Measurements from ENCODE around the gene MRPS23. TPM values are rescaled to one million over a fixed set of nuclear protein-coding genes. Genes with fewer than 3 reads are reported as not detected.
A peak's percentile ranks its signal among the peaks of the same experiment; 100 is the strongest.

MRPS23 gene
- total and polyA plus RNA-seq, 2 of the 13 experiments (the other 11 are each of a cell fraction or from before 2014, with no cell fraction given) = 63.2 to 181 TPM

- no peaks in the 10 kb centered on the region; a peak in 1 of 5 replicates for H3K36me3 ChIP-seq (replicated peaks in 1 of 2; ENCODE audit: control insufficient read depth in 1 of 2, insufficient read depth in 2 of 2, low read length in 2 of 2)
- WGBS (ENCODE audit: low lambda C conversion rate) = 94% methylated on average over 14 of the region's 15 CpGs
- DNase-seq (ENCODE audit: low spot score) = no peak
- FAIRE-seq = no peak
- peaks cover 75% of the 10 kb centered on the region for H3K4me1 ChIP-seq (ENCODE audit: insufficient read depth, low read length)
- peak overlapping the region; percentile 43 for H3K9ac ChIP-seq (ENCODE audit: insufficient read depth, low read depth, low read length)
- H4K20me1 ChIP-seq (ENCODE audit: insufficient read depth, low read length) = no peaks in the 10 kb centered on the region
- H3K4me3 ChIP-seq (replicated peaks in 1 of 3; ENCODE audit: insufficient read depth in 1 of 3, low read depth in 2 of 3, low read length in 3 of 3) = no peak overlapping the region
- H3K27me3 ChIP-seq (ENCODE audit: control insufficient read depth in 1 of 2, insufficient read depth in 2 of 2, low read length in 2 of 2) = no peaks in the 10 kb centered on the region
- no peak overlapping the region for H2AFZ ChIP-seq (ENCODE audit: low read length)
- ChIA-PET POLR2A (interaction anchor here (0.8 to 7.7 kb wide), 15 partner anchors 14 to 131 kb away, joined by 3 to 89 read pairs (median 3); partner anchors contain the start of genes MRPS23, SRSF1 and VEZF1), CTCF (ENCODE audit: low intra/inter-chr PET ratio, low total read pairs) (interaction anchor here (0.7 to 1.5 kb wide), 5 partner anchors 13 to 237 kb away, joined by 3 to 6 read pairs (median 5); no protein-coding TSS in a partner anchor)
- peak overlapping the region; percentile 56; the same call in 1 of the 2 replicates for H3K4me2 ChIP-seq (ENCODE audit: low read depth, low read length)
- ATAC-seq = no peak
- no TSS peak for BruUV-seq (replicated peaks)
- TF ChIP-seq EP300 (IDR thresholded peaks at IDR 0.05; ENCODE audit: low read depth in 2 of 2, low read length in 2 of 2) (no peak), EP300 (CRISPR knock-in tag; IDR thresholded peaks at IDR 0.05; ENCODE audit: borderline replicate concordance) (0 out of 2 replicates have a peak, but pooled peaks have one; percentile 28), MTA3 (CRISPR knock-in tag; IDR thresholded peaks at IDR 0.05) (no peak), AFF4 (CRISPR knock-in tag; IDR thresholded peaks at IDR 0.05) (no peak), MTERF4 (CRISPR knock-in tag; IDR thresholded peaks at IDR 0.05) (0 out of 2 replicates have a peak, but pooled peaks have one; percentile 9), MAFF (IDR thresholded peaks at IDR 0.05; ENCODE audit: low read depth, low read length) (no peak), ATAD3A (CRISPR knock-in tag; IDR thresholded peaks at IDR 0.05) (0 out of 2 replicates have a peak, but pooled peaks have one; percentile 43), NR0B2 (CRISPR knock-in tag; IDR thresholded peaks at IDR 0.05) (peak; percentile 52; the same call in 1 of the 2 replicates), NRL (CRISPR knock-in tag; IDR thresholded peaks at IDR 0.05; ENCODE audit: borderline replicate concordance) (0 out of 2 replicates have a peak, but pooled peaks have one; percentile 32)
- no peaks in the 10 kb centered on the region for H3K9me3 ChIP-seq (ENCODE audit: low read length)
- H3K27ac ChIP-seq (ENCODE audit: extremely low read length, insufficient read depth, low read length) = peak overlapping the region; percentile 24
- in situ Hi-C loops (cut with HindIII; ENCODE audit: extremely low pct_ligation_motif_present, low pct_unique_long_range_greater_than_20kb) = no loop called here
- intact Hi-C loops (cut with micrococcal nuclease; ENCODE audit: unreplicated experiment) = no loop called here
- no peaks in the 10 kb centered on the region for H3K79me2 ChIP-seq (ENCODE audit: insufficient read depth, low read length)
These were observed 26.4 kb upstream of the MRPS23 start for GRCh38 chr17:57876023-57876865.

Measured in HepG2 (cell line).